ENCODE measurements around the gene C3orf18. TPM values are rescaled to one million over a fixed set of nuclear protein-coding genes. Genes with fewer than 3 reads are reported as not detected.
A peak's percentile ranks its signal among the peaks of the same experiment; 100 is the strongest.

The C3orf18 gene
- total RNA-seq, 1 experiment from 2014 or later = 0.15 TPM

DNA sequence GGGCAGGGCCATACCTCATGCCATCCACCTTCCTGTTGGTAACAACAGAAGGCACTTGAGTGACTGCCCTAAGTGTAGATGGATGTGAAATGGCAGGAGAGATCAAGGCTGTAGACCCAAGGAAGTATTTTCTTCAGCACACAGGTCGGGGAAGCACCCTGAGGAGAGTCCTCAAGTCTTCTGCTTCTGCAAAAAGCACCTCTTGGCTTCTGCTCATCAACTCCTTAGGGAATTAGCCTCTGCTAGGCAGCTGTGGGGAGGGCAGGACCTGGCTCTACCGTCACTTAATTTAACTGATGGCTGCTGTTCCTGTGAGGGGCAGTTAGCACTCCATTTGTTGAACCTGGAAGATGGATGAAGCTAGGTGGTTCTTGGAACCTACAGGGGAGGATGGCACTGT lies 57.2 kb downstream of the C3orf18 start:
- Histone ChIP-seq H3K79me2 (ENCODE audit: low read length) (no peaks in the 10 kb centered on the region), H2AFZ (ENCODE audit: low read length) (no peak overlapping the region), H3K4me2 (ENCODE audit: low read depth, low read length, poor library complexity, severe bottlenecking) (no peak overlapping the region), H3K4me1 (ENCODE audit: low read length) (no peaks in the 10 kb centered on the region), H3K9ac (ENCODE audit: low read length) (no peak overlapping the region), H4K20me1 (ENCODE audit: insufficient read depth, low read depth, low read length) (no peaks in the 10 kb centered on the region), H3K9me2 (replicated peaks; ENCODE audit: insufficient read depth, low read length) (no peaks in the 10 kb centered on the region), H3K36me3 (ENCODE audit: insufficient read depth, low read length) (no peaks in the 10 kb centered on the region), H3K9me3 (ENCODE audit: low read length) (no peaks in the 10 kb centered on the region), H3K27ac (ENCODE audit: low read length) (no peak overlapping the region), H3K4me3 (ENCODE audit: low read length) (no peak overlapping the region), H3K27me3 (ENCODE audit: low read length) (no peaks in the 10 kb centered on the region)
- DNase-seq = peak; percentile 56

DNA sequence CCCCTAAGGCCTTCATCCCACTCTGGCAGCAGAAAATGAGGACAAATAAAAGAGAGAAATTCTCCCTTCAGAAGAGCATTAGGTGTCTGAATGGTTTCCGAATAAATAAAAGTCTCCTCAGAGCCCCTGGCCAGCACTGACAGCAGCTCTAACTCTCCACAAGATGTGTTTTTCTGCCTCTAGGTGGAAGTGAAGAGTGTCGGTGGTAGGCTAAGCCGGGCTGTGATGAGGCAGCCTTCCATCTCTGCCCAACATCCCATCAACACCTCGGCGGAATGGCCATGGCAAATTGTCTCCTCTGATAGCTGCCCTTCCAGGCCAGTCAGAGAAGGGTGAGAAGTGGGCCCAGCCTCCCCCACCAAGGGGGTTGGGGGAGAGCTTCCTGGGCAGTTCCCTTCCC lies 57.8 kb downstream of the C3orf18 start:
- Histone ChIP-seq H3K4me2 (ENCODE audit: low read depth, low read length, poor library complexity, severe bottlenecking) (no peak overlapping the region), H3K27me3 (ENCODE audit: low read length) (no peaks in the 10 kb centered on the region), H2AFZ (ENCODE audit: low read length) (no peak overlapping the region), H3K36me3 (ENCODE audit: insufficient read depth, low read length) (no peaks in the 10 kb centered on the region), H3K9me3 (ENCODE audit: low read length) (no peaks in the 10 kb centered on the region), H3K27ac (ENCODE audit: low read length) (no peak overlapping the region), H3K9me2 (replicated peaks; ENCODE audit: insufficient read depth, low read length) (no peaks in the 10 kb centered on the region), H3K79me2 (ENCODE audit: low read length) (no peaks in the 10 kb centered on the region), H3K4me1 (ENCODE audit: low read length) (no peaks in the 10 kb centered on the region), H3K4me3 (ENCODE audit: low read length) (no peak overlapping the region), H3K9ac (ENCODE audit: low read length) (no peak overlapping the region), H4K20me1 (ENCODE audit: insufficient read depth, low read depth, low read length) (no peaks in the 10 kb centered on the region)
- no peak for DNase-seq

DNA sequence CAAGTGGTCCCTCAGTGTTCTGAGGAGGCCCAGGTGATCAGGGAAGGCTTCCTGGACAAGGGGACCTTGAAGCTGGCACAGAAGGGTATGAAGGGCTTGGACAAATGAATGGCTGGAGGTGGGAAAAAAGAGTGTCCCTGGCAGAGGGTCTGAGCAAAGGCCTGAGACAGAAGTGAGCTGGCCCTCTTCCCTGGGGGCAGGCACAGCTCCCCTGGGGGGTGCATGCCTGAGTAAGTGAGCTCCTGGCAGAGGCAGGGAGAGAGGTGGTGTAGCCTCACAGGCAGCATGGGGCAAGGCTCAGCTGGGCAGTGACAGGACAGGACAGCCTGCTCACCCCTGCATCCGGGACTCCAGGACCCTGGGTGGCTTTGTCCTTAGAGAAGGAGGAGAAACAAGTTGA lies 58.7 kb downstream of the C3orf18 start:
- Histone ChIP-seq H2AFZ (ENCODE audit: low read length) (no peak overlapping the region), H3K27me3 (ENCODE audit: low read length) (no peaks in the 10 kb centered on the region), H3K4me3 (ENCODE audit: low read length) (no peak overlapping the region), H3K79me2 (ENCODE audit: low read length) (no peaks in the 10 kb centered on the region), H3K36me3 (ENCODE audit: insufficient read depth, low read length) (no peaks in the 10 kb centered on the region), H3K9me2 (replicated peaks; ENCODE audit: insufficient read depth, low read length) (no peaks in the 10 kb centered on the region), H3K4me1 (ENCODE audit: low read length) (no peaks in the 10 kb centered on the region), H3K9ac (ENCODE audit: low read length) (no peak overlapping the region), H3K27ac (ENCODE audit: low read length) (no peak overlapping the region), H3K9me3 (ENCODE audit: low read length) (no peaks in the 10 kb centered on the region), H4K20me1 (ENCODE audit: insufficient read depth, low read depth, low read length) (peaks cover 4% of the 10 kb centered on the region; the same call in 1 of the 2 replicates), H3K4me2 (ENCODE audit: low read depth, low read length, poor library complexity, severe bottlenecking) (no peak overlapping the region)
- DNase-seq = no peak

Other genes with a start within 250 kb of the C3orf18 start
- 12.8 and 22.5 TPM in 2 replicates for gene HYAL2, start 245.0 kb downstream of the C3orf18 start, total RNA-seq (2014; rRNA removed; shearing (Covaris generic); ENCODE audit: low replicate concordance)
- 38.1 and 49.6 TPM in 2 replicates for gene TUSC2, start 239.5 kb downstream of the C3orf18 start, total RNA-seq (2014; rRNA removed; shearing (Covaris generic); ENCODE audit: low replicate concordance)
- 33.3 and 69.4 TPM in 2 replicates for gene RASSF1, start 226.9 kb downstream of the C3orf18 start, total RNA-seq (2014; rRNA removed; shearing (Covaris generic); ENCODE audit: low replicate concordance)
- gene ZMYND10, start 222.0 kb downstream of the C3orf18 start, total RNA-seq (2014; rRNA removed; shearing (Covaris generic); ENCODE audit: low replicate concordance) = 1.3 and 1.4 TPM in 2 replicates
- gene NPRL2, start 217.0 kb downstream of the C3orf18 start, total RNA-seq (2014; rRNA removed; shearing (Covaris generic); ENCODE audit: low replicate concordance) = 51.2 and 71.1 TPM in 2 replicates
- 32.5 and 35.0 TPM in 2 replicates for gene CYB561D2, start 216.9 kb downstream of the C3orf18 start, total RNA-seq (2014; rRNA removed; shearing (Covaris generic); ENCODE audit: low replicate concordance)
- 13.8 and 25.8 TPM in 2 replicates for gene TMEM115, start 208.2 kb downstream of the C3orf18 start, total RNA-seq (2014; rRNA removed; shearing (Covaris generic); ENCODE audit: low replicate concordance)
- not detected in 2 replicates for gene CACNA2D2, start 64.1 kb downstream of the C3orf18 start, total RNA-seq (2014; rRNA removed; shearing (Covaris generic); ENCODE audit: low replicate concordance)
- gene HEMK1, start 1.8 kb upstream of the C3orf18 start, total RNA-seq (2014; rRNA removed; shearing (Covaris generic); ENCODE audit: low replicate concordance) = 10.9 and 17.0 TPM in 2 replicates
- gene CISH, start 44.0 kb upstream of the C3orf18 start, total RNA-seq (2014; rRNA removed; shearing (Covaris generic); ENCODE audit: low replicate concordance) = not detected in 2 replicates
- 20.8 and 21.7 TPM in 2 replicates for gene MAPKAPK3, start 49.4 kb upstream of the C3orf18 start, total RNA-seq (2014; rRNA removed; shearing (Covaris generic); ENCODE audit: low replicate concordance)
- 0.04 TPM in 2 replicates for gene DOCK3, start 107.2 kb upstream of the C3orf18 start, total RNA-seq (2014; rRNA removed; shearing (Covaris generic); ENCODE audit: low replicate concordance)